Stimulated activated CD8-positive, alpha-beta memory T cell treated with anti-CD3 and anti-CD28 coated beads, Interleukin-15, amount 100 ng/mL, for 48 hours (primary cell): ENCODE results near the gene ERI3.

Experiments used
- DNase-seq, 2 donors: peaks; one replicate each; pipeline ENCODE4 v3.0.0-alpha.2; 2020; ENCODE audit warnings: low read depth in 2 of 2

ERI3 gene

DNA sequence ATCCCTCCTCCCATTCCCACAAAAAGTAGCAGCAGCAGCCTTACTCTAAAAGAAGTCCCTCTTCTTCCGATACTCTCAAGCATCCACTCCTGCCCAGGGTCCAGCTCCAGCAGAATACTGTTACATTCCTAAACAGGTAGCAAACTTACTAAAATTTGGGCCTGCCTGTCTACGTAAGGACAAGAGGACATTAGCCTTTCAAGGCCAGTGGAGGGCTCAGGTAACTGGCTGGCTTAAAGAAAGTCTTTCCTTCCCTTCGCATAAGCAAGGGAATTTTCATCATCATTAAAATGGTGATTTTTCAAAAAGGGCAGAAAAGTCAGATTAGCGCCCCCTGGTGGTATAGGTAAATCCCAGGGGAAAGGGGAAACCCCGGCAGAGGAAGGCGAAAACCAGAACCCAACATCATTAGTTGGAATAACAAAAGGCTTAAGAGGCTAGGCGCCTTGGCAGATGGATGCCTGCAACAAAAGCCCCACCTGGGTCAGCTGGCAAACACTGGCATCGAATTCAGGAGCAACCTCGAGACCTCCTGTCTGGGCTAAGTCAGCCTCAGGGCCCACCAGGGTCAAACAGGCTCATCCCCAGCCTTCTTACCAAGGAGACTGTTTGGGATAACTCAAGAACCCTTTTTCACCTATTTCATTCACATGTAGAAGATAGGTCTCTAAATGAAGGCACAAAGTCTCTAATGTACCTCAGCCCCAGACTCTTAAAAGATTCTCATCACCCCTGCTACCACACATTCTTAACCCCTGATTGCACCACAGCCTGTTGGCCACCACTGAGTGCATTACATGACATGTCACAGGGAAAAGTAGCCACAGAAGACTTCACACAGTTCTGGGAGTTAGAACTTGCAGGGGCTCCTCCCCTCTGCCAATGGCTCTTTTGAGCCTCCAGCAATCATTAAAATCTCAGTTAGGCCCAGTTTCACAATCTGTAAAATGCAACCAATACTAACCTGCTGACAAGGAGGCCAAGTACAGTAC is 36.7 kb downstream of the ERI3 start:
- DNase-seq: peak in 1 of 2 donors; percentile 8

DNA sequence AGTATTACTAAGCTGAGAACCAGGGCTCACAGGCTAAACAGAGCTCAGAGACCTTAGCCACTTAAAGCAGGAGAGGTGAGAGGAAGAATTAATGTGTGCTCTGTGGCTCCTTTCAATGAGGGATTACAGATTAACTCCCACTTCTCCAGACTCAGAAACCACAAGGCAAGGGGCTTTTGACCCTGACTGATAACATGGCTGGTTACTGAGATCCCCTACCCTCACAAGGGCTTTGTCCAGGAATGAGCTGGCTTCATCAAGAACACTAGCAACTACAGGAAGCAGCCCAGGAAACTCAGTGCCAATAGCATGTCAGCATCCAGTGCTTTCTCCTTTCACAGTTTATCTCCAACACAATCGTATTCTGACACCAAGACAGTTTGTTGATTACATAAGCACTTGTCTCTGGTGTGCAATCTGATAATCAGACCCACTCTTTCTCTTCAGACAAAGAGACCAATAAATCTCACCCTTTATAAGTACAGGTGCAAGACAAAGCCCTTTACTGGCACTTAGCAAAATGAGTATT is 38.8 kb downstream of the ERI3 start:
- no peak for DNase-seq

DNA sequence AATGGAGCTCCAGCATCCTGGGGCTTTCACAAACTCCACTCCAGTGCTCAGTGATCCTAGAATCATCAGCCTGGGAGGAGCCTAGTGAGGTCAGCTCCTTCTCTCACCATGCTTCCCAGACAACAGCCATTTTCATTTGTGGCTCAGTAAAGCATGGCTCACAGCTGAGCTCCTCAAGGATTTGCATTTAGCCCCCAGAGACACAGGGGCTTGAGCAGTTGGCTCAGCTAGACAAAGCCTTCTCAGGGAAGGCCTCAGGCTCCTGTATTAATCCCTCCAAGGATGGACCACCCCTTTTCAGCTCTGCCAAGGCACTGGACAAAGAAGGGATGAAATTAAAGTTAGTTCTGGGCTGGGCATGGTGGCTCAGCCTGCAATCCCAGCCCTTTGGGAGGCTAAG is 39.5 kb downstream of the ERI3 start:
- DNase-seq: no peak

DNA sequence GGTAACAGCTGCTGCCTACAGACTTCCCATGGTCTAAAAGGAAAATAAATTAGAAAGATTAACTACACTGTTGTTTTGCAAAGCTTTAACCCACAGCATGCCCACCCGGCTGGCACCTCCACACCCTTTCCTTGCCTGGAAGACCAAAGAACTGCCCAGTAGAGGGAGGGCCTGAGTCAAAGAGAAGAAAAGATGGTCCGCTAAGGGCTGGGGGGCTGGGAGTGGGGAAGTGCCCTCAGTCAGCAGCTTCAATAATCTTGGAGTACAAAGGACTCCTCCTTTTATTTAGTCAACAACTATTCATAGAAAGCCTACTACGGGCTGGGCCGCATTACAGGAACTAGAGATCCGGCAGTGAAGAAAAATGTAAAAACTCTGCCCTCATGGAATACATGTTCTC is 40.6 kb downstream of the ERI3 start:
- DNase-seq: no peak

DNA sequence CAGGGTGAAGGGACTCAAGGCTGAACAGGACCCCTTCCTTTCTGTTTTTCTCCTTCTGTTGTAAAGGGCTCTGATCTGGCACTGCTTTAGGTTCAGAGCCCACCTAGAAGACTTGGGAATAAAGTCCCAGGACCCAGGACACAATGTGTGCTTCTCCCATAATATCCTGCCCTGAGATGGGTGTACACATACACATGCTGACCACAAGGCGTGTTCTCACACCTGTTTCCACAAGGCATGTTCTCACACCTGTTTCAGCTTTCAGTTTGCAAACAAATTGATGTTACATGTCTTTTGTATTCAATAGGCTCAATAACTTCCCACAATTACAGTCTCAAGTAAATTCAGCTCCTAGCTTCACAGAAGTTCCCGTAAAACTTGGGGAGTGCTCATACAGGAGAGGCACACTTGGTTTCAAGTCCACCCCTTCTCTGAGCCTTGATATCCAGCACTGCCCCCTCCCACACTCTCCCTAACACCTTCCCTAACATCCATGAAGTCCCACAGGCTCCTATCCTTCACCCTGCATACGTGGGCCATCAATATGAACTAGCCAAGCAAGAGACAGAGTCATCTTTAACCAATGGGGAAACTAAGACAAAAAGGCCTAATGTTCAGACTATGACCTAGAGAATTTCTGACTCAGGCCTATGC is 41.7 kb downstream of the ERI3 start:
- no peak for DNase-seq

DNA sequence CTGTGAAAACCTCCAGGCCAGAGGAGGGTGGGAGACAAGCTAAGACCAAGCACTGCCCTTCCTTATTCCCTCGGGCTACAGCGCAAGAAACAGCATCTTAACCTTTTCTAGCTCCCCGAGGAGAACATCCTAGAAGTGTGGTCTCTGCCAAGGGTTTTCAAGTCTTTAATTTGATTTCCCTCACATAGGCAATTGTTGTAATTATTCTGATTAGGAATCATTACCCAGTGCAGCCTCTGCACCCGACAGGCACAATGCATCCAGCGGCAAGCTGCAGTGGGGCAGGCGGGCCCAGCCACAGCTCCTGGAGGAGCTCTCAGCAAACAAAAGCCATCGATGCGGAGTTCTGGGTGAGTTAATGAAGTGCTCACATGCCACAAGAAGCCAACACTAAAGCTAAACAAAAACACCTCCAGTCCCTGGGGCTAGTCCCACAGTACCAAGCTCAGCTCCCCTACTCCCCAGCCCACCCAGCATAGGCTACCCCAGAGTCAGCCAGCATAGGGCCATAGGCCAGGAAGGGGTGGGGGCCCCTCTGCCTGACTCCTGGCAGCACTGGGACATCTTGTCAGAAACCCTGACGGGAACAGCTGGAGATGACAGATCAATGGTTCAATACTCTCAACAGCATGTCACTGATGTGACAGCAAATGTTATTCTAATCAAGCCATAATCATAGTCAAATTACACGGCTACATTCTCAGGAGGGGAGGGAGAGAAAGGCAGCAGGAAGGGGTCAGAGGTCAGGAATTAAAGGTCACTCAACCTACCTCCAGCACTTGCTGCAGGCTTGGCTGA is 42.5 kb downstream of the ERI3 start:
- DNase-seq: no peak

DNA sequence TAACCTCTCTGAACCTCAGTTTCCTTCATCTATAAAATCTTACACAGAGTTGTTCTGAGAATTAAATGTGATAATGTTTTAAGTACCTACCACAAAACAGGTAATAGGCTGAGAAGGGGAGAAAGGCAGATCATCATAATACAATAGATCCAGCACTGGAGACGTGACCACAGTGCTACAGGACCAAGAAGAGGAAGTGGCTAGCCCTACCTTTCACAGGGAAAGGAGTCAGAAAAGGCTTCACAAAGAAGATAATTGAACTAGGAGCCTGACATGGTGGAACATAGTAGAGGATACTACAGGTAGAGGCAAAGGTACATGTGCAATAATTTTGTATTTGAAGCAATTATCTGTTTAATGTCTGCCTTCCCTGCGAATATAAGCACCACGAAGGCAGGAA is 45.1 kb downstream of the ERI3 start:
- DNase-seq: no peak

DNA sequence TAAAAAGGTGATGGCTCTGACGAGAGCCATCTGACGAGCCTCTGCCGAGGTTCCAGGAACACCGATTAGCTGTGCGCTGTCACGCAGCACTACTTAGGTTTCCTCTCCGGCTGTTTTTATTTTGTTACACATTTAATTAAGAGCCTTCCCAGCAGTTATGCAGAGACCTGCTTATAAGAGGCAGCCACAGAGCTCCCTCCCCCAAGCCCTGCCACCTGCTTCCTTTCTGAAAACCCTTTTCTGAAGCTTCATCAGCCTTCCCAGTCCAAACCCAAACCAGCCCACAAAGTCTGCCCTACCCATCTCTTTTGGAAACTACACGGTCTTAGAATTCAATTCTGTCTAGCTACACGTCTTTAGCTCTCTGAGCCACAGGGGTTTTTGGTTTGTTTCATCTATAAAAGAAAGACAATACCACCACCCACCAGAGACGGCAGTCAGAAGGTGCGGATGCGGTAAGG is 49.1 kb downstream of the ERI3 start:
- DNase-seq: peak in 1 of 2 donors; percentile 4

DNA sequence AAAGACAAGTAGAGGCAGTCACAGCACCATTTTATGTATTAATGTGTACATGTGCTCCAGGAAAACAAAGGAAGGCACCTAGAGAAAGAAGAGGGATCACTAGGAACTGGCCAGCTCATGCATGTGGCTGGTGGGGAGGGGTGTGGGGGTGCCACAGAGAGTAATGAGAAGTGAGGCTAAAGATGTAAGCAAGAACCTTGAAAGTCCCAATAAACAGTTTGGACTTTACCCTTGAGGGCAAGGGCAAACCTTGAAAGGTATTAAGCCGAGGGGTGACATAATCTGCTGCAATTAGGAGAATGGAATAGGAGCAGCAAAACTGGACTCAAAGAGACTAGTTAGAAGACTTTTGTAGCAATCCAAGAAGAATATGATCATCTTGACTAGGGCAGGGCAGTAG is 51.5 kb downstream of the ERI3 start:
- DNase-seq: no peak

DNA sequence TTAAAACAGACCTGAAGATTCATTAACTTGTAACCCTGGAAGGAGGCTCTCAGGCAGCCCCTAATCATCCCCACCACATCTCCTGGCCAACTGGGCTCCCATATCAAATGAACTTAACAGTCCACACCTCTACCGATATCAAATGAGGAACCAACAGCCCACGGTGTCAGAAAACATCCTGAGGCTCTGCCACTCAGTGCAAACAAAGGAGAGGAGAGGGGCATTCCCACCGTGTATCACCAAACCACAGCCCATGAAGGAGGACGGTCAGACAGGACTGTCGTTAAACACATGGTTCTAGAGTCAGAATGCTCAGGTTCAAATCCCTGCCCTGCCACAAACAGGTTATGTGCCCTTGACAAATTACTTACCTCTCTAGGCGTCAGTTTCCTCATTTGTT is 52.5 kb downstream of the ERI3 start:
- no peak for DNase-seq

DNA sequence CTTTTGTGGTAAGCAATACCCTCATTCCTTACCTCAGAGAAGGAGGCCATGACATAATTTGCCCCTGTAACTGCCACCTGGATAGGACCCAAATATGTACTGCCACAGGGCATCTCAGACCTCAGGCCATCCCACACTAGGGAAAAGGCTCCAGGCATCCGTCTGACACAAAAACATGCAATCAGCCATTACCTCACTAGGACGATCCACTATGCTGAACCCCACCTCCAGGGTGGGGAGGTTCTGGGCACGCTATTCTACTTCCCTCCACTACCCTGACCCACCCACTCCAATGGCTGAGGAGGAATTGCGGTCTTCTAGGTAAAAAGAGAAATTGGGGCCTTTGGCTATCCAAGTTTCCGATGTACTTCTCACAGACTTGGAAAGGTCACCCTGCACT is 53.6 kb downstream of the ERI3 start:
- no peak for DNase-seq

DNA sequence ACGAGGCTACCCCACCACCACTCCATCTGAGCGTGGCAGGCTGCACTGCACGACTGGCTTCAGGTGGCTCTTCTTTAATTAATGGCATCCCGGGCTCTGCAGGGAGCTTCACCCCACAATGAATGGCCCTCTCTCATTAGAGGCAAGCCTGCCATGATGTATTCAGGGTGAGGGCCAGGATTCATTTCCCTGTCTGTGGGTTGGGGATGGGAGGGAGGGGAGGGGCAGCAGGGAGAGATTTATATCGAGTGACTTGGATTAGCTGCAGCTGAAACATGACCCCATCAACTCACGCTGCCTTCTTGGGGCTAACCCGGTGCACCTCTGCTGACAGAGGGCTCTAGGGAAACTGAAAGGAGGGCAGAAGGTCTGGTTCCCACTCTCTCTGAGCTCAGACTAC is 54.2 kb downstream of the ERI3 start:
- no peak for DNase-seq

DNA sequence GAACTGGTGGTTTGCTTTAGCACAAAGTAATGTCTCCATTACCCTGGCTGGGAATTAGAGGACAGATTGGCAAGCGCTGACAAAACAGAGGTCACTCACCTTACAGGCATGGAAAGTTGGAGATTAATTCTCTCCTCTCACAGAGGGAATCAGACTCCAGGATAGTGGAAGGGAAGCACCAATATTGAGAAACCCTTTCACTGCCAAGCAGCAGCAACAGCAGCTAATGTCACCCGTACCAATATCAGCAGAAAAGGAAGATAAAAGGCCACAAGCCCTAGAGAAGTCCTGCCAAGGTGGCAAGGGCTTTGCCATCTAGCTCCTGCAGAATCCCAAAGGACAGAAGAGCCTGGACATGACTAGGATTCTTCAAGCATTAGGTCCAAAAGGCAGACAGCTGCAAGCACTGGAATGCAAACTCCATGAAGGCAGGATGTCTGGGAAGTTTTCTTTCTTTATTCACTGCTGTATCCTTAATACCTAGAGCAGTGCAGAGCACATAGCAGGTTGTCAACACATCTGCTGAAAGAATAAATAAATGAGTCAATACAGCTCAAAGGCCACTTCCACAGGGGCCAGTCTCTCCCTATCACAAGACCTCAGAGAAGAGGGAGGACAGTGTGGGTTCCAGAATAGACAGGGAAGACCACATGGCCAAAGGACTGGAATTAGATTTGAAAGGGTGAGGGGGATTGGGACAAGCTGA is 57.2 kb downstream of the ERI3 start:
- DNase-seq: no peak

DNA sequence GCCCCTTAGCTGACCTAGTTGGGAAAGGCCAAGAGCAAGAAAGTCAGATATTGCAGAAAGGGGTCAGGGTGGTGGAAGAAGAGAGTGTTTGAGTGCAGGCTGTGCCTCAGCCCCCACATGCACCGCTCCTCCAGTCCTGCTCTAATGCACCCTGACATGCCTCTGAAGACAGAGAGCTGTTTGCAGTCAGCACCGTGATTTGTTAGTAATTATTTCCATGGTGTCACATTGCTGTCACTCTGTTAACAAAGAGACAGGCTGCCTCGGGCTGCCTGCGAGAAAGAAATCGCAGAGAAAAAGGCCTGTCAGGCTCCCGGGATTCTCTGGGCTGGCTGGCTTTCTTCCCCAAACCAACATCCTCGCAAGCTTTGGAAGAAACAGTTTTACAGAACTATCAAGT is 58.3 kb downstream of the ERI3 start:
- no peak for DNase-seq

DNA sequence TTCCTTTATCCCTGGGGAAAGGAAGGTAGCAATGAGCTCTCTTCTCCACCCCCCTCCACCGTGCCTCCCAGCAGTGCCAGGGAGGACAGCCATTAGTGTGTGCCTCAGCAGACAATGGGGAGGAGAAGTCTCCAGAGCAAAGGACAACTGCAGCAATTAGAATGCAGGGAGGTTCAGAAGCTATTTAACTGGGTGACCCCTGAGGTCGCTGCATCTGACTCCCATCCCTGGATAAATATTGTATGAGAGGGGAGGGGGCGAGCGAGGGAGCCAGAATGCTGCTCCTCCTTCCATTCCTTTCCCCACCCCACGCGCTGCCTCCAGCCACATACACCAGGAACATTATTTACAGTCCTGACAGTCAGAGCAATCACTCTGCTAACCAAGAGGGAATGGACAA is 59.0 kb downstream of the ERI3 start:
- no peak for DNase-seq

DNA sequence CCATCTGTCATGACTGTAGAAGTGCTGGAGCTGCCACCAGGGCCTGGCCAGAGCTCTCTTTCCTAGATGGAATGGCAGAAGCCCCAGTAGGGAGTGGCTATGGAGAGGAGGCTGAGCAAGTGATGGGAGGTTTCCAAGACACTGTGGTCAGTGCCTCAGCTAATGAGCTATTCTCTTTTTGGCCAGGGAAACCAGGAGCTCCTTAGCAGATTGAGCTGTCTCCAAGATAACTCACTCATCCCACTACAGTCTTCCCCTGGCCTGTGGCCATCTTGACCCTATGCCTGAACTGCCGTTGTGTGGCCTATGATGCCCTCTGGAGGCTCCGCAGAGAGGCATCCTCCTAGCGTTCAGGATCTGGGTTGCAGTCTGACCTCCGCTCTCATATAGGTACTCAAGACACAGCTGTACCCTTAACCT is 60.5 kb downstream of the ERI3 start:
- DNase-seq: no peak

DNA sequence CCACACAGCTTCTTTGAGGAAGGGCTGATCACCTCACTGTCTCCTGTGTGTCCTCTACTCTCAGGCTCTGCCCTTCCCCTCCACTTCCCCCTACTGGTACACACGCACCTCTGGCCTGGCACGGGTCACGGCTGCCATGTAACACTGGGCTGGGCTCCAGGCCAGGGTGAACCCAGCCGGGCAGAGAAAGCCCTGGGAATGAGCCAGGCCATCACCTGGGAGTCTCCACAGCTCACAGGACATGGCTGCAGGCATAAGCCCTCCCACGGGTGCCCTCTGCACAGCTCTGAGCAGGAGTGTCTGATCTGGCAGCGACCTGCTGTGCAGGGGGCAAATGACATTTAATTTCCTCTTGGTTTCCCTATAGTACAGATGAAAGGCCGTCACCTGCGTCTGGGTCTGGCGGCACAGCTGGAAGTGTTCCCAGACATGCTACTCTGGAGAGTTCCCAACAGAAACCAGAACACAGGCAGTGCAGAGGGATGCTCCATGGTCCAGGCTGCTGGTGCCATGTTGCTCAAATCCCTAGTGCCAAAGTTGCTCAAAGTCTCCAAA is 61.2 kb downstream of the ERI3 start:
- no peak for DNase-seq

DNA sequence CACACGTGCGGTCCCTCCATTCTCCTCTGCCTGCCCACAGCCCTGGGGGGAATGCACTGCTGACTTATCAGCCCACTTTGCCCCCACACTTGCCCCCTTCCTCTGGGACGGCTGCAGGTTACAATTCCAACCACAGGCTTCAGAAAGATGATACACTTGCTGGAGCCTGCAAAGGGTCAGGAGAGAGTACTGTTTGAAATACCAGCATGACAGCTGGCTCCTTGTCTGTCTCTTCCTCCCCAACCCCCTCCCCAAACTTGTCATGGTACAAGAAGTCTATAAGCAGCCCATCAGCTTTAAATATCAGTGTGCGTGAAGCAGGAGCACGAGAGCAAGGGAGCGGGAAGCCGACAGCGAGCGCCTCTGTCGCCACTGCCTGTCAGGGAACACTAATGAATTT is 62.4 kb downstream of the ERI3 start:
- no peak for DNase-seq

DNA sequence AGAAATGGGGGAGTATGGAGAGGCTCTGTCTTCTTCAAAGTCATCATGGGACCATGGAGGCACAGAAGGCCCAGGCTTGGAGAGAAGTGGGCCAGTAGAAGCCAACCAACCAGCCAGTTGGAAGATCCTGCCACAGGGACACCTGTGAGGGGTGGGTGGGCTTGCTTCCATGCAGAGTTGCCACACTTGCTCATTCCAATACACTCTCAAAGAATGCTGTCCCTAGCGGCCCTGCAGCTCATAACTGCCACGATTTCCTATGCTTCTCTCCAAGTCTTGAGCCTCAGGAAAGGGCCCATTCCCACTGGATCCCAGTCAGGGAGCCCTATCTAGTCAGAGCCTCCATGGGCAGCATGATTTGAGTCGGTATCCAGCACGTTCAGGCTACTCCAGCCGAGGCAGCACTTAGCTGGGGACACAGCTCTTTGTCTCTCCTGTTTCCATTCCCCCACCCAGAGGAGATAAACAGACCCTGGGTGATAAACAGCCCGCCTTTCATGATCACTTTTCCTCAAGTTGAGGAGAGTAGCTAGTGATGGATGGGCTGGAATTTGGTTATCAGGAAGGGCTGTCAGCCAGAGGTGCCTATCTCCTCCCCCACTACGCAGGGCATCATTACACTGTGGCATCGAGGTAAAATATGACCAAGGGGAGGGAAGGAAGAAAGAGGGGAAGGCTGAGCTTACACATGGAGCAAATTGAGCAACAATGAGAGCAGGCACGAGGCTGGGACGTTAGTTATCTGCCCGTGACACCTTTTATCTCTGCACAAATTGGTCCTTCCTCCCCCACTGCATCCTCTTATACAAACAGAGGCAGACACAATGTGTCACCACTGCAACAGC is 64.6 kb downstream of the ERI3 start:
- no peak for DNase-seq

DNA sequence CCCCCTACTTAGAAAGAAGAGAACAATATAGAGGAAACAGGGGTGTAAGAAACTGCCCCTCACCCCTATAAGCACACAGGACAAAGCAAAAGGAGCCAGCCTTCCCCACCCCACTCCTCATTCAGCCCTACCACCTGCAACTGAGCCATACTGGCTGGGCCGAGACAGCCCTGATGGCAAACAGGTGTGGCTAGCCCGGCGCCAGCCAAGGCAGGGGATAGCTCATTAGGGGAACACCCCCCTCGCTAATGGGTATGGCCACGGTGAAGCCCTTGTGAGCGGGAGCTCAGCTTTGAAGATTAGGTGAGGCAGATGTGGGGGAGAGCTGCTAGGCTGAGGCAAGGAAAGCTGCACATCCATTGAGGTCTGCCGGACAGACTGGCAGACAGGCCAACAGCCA is 65.5 kb downstream of the ERI3 start:
- DNase-seq: no peak
